WERI-Rb-1 (cell line): ENCODE results near the gene NBAS.

Experiments
- DNase-seq: peaks from one replicate; pipeline ENCODE4 v3.0.0-alpha.2; 2020
- H3K27ac ChIP-seq: fragments of 250-450 bp; sonication (Bioruptor Pico); 2 replicates; pipeline ENCODE4 v1.5.1; 2020; ENCODE audit warnings: mild to moderate bottlenecking, moderate library complexity
- H3K27me3 ChIP-seq: fragments of 250-450 bp; sonication (Bioruptor Pico); 2 replicates; pipeline ENCODE4 v1.5.1; 2021; ENCODE audit warnings: mild to moderate bottlenecking, low read depth, moderate library complexity; ENCODE audit not compliant: insufficient read depth, severe bottlenecking
- H3K36me3 ChIP-seq: fragments of 250-450 bp; sonication (Bioruptor Pico); 2 replicates; pipeline ENCODE4 v1.5.1; 2020; ENCODE audit warnings: mild to moderate bottlenecking, moderate library complexity
- H3K4me3 ChIP-seq: 2 replicates; pipeline ENCODE4 v1.5.1; 2011; ENCODE audit warnings: low read depth, mild to moderate bottlenecking, control low read depth, low read length
- H3K9me3 ChIP-seq: fragments of 250-450 bp; sonication (Bioruptor Pico); 2 replicates; pipeline ENCODE4 v1.5.1; 2021; ENCODE audit warnings: mild to moderate bottlenecking, moderate library complexity; ENCODE audit not compliant: severe bottlenecking
- TF ChIP-seq, protein P1 (sequence below): IDR thresholded peaks from 2 replicates; pipeline ENCODE4 v1.5.1; 2011; ENCODE audit warnings: low read depth, mild to moderate bottlenecking, control low read depth, inconsistent platforms, low read length

NBAS gene

GRCh38 chr2:15316370-15316814 lies 244.7 kb downstream of the NBAS start:
- no peaks in the 10 kb centered on the region for H3K9me3 ChIP-seq
- H3K27ac ChIP-seq: no peak overlapping the region
- DNase-seq: no peak
- H3K36me3 ChIP-seq: no peaks in the 10 kb centered on the region
- H3K27me3 ChIP-seq: no peaks in the 10 kb centered on the region
- no peak overlapping the region for H3K4me3 ChIP-seq
- TF ChIP-seq, protein P1, sequence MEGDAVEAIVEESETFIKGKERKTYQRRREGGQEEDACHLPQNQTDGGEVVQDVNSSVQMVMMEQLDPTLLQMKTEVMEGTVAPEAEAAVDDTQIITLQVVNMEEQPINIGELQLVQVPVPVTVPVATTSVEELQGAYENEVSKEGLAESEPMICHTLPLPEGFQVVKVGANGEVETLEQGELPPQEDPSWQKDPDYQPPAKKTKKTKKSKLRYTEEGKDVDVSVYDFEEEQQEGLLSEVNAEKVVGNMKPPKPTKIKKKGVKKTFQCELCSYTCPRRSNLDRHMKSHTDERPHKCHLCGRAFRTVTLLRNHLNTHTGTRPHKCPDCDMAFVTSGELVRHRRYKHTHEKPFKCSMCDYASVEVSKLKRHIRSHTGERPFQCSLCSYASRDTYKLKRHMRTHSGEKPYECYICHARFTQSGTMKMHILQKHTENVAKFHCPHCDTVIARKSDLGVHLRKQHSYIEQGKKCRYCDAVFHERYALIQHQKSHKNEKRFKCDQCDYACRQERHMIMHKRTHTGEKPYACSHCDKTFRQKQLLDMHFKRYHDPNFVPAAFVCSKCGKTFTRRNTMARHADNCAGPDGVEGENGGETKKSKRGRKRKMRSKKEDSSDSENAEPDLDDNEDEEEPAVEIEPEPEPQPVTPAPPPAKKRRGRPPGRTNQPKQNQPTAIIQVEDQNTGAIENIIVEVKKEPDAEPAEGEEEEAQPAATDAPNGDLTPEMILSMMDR: no peak

DNA sequence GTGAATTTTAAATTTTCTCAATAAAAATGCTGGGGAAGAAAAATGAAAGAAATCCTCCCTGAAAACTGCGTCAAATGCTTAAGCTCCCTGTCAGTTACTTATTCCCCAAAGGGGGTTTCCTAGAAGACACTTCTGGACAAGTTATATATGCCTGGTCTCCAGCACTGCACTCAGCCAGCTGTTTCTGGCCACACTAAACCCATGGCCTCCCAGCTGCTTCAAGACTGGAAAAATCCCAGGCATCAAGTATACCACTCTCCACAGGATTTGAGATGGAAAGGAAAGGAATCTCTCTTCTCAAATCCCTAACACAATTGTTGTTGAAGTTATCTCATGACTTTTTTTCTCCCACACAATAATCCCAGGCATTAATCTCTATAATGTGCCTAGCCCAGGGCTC lies 245.7 kb downstream of the NBAS start:
- no peak for DNase-seq
- H3K4me3 ChIP-seq: no peak overlapping the region
- TF ChIP-seq, protein P1: no peak
- no peaks in the 10 kb centered on the region for H3K9me3 ChIP-seq
- H3K27me3 ChIP-seq: no peaks in the 10 kb centered on the region
- H3K27ac ChIP-seq: no peak overlapping the region
- H3K36me3 ChIP-seq: no peaks in the 10 kb centered on the region

- H3K4me3 ChIP-seq: no peak overlapping the region
- no peak for DNase-seq
- H3K27me3 ChIP-seq: no peaks in the 10 kb centered on the region
- no peak overlapping the region for H3K27ac ChIP-seq
- no peaks in the 10 kb centered on the region for H3K36me3 ChIP-seq
- H3K9me3 ChIP-seq: no peaks in the 10 kb centered on the region
- TF ChIP-seq, protein P1: no peak
These were observed 247.5 kb downstream of the NBAS start for GRCh38 chr2:15313657-15314056.

GRCh38 chr2:15311926-15312325 lies 249.2 kb downstream of the NBAS start:
- no peaks in the 10 kb centered on the region for H3K36me3 ChIP-seq

GRCh38 chr2:15311201-15311907 lies 249.8 kb downstream of the NBAS start:
- Histone ChIP-seq H3K4me3 (no peak overlapping the region), H3K36me3 (no peaks in the 10 kb centered on the region), H3K27me3 (no peaks in the 10 kb centered on the region), H3K27ac (no peak overlapping the region), H3K9me3 (no peaks in the 10 kb centered on the region)
- TF ChIP-seq, protein P1: no peak
- DNase-seq: no peak

More at GRCh38 chr2:15311926-15312325, 249.2 kb downstream of the NBAS start:
- Histone ChIP-seq H3K27ac (no peak overlapping the region), H3K9me3 (no peaks in the 10 kb centered on the region), H3K4me3 (no peak overlapping the region), H3K27me3 (no peaks in the 10 kb centered on the region)
- TF ChIP-seq, protein P1: no peak
- DNase-seq: no peak

GRCh38 chr2:15307526-15307925 lies 253.6 kb downstream of the NBAS start:
- H3K9me3 ChIP-seq: peaks cover 3% of the 10 kb centered on the region
- no peak overlapping the region for H3K4me3 ChIP-seq
- no peaks in the 10 kb centered on the region for H3K36me3 ChIP-seq
- no peak overlapping the region for H3K27ac ChIP-seq
- no peaks in the 10 kb centered on the region for H3K27me3 ChIP-seq
- DNase-seq: no peak
- TF ChIP-seq, protein P1: no peak
